Kidney (tissue), 14 donors: ENCODE measurements around the gene PIEZO2. TPM values are rescaled to one million over a fixed set of nuclear protein-coding genes. Genes with fewer than 3 reads are reported as not detected.
A peak's percentile ranks its signal among the peaks of the same experiment; 100 is the strongest.

ENCODE experiments used
- DNase-seq, 5 donors: peaks; one replicate each; pipeline ENCODE4 v3.0.0-alpha.2; 2013 to 2020
- FAIRE-seq: peaks from 2 replicates; lab custom pipeline; 2012; peaks lifted over from hg19 to GRCh38; lab: Jason Lieb, UNC
- H3K27ac ChIP-seq, 2 donors: one replicate each; pipeline ENCODE4 v1.7.0; 2013; ENCODE audit warnings: low read depth in 2 of 2, low read length in 2 of 2, inconsistent platforms in 1 of 2
- H3K27me3 ChIP-seq: one replicate; pipeline ENCODE4 v1.7.1; 2013; ENCODE audit warnings: low read length, inconsistent platforms; ENCODE audit not compliant: control insufficient read depth, insufficient read depth
- H3K36me3 ChIP-seq, 3 donors: one replicate each; pipeline versions ENCODE4 v1.7.0 to v1.7.1; 2013; ENCODE audit warnings: low read length in 3 of 3, control low read depth in 1 of 3, inconsistent platforms in 1 of 3; ENCODE audit not compliant: insufficient read depth in 3 of 3, control insufficient read depth in 2 of 3
- H3K4me1 ChIP-seq, 3 donors: one replicate each; pipeline versions ENCODE4 v1.7.0 to v1.7.1; 2013; ENCODE audit warnings: low read length in 3 of 3, inconsistent platforms in 1 of 3, low read depth in 1 of 3; ENCODE audit not compliant: control insufficient read depth in 2 of 3, insufficient read depth in 2 of 3
- H3K4me3 ChIP-seq, 3 donors: one replicate each; pipeline versions ENCODE4 v1.7.0 to v1.8.1; 2013; ENCODE audit warnings: low read length in 3 of 3, control low read depth in 1 of 3, inconsistent platforms in 1 of 3
- H3K9ac ChIP-seq, 3 donors: one replicate each; pipeline versions ENCODE4 v1.7.0 to v1.7.1; 2013; ENCODE audit warnings: low read length in 3 of 3, control low read depth in 1 of 3, inconsistent platforms in 1 of 3
- H3K9me3 ChIP-seq, 3 donors: one replicate each; pipeline versions ENCODE4 v1.7.0 to v1.7.1; 2013; ENCODE audit warnings: low read length in 3 of 3, control low read depth in 1 of 3, inconsistent platforms in 1 of 3; ENCODE audit not compliant: control insufficient read depth in 2 of 3, insufficient read depth in 1 of 3
- intact Hi-C: fragments of 100-400 bp; cut with DNase I; formaldehyde crosslinking; loops from one replicate; pipeline ENCODE4 v1.11.1; 2022
- polyA plus RNA-seq: library from polyadenylated mRNA; stranded (reverse); fragments of 350-450 nt; fragmentation: Illumina TruSeq; extraction: RNeasy Lipid Tissue Mini Kit (QIAGEN cat#74804); gene quantifications from one replicate; pipeline ENCODE4 v1.2.3, GENCODE V29; 2014; ENCODE audit warnings: low read depth, low replicate concordance; ENCODE audit not compliant: insufficient read depth
- total RNA-seq: library from RNA; stranded (reverse); fragmentation: NEBNext Ultra II Directional; extraction: Animal tissue kit (Norgen Biotek cat#: 25700); gene quantifications from one replicate; pipeline ENCODE4 v1.2.1, GENCODE V29; 2021
- TF ChIP-seq, protein P1 (sequence below): IDR thresholded peaks from 3 replicates; pipeline ENCODE4 v1.5.1; 2012; ENCODE audit warnings: mild to moderate bottlenecking, moderate library complexity, borderline replicate concordance; ENCODE audit not compliant: insufficient read depth; ENCODE audit errors: extremely low read depth
- donor health status: control.
- donor health status: control.
- donor health status: control.
- donor health status: control.
- donor health status: control.
- donor health status: DM: yes; HTN: yes; CAD: no.
- donor health status: Normal renal cell carcinoma (clear cell type).

The PIEZO2 gene
- total and polyA plus RNA-seq, 2 donors from 2014 or later = 1.1 to 4.1 TPM

GRCh38 chr18:11113046-11113548 lies 36.3 kb downstream of the PIEZO2 start:
- no peak overlapping the region for H3K9ac ChIP-seq
- no peak overlapping the region for H3K27ac ChIP-seq
- no peak overlapping the region for H3K4me3 ChIP-seq
- no peaks in the 10 kb centered on the region for H3K36me3 ChIP-seq
- H3K9me3 ChIP-seq = no peaks in the 10 kb centered on the region
- DNase-seq (no peak), FAIRE-seq (no peak)
- TF ChIP-seq, protein P1, sequence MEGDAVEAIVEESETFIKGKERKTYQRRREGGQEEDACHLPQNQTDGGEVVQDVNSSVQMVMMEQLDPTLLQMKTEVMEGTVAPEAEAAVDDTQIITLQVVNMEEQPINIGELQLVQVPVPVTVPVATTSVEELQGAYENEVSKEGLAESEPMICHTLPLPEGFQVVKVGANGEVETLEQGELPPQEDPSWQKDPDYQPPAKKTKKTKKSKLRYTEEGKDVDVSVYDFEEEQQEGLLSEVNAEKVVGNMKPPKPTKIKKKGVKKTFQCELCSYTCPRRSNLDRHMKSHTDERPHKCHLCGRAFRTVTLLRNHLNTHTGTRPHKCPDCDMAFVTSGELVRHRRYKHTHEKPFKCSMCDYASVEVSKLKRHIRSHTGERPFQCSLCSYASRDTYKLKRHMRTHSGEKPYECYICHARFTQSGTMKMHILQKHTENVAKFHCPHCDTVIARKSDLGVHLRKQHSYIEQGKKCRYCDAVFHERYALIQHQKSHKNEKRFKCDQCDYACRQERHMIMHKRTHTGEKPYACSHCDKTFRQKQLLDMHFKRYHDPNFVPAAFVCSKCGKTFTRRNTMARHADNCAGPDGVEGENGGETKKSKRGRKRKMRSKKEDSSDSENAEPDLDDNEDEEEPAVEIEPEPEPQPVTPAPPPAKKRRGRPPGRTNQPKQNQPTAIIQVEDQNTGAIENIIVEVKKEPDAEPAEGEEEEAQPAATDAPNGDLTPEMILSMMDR = no peak
- no peaks in the 10 kb centered on the region for H3K4me1 ChIP-seq
- intact Hi-C loops = no loop called here
- no peaks in the 10 kb centered on the region for H3K27me3 ChIP-seq

DNA sequence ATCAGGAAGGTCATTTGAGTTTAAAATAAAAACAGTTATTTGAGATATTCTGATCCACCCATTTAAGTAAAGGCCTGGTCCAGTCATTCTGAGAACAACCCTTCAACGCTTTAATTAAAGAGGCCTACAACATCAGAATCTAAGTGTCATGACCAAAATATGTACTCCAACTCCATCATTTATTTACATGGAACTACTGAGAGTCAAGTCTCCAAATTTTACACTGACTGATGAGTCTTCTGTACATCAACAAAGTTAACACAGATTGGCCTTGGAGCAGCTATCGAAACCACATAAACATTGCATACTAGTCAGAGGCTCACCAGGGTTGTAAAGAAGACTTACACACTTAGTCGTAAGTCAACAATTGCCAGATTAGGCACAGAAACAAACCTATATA lies 37.1 kb downstream of the PIEZO2 start:
- no peak overlapping the region for H3K4me3 ChIP-seq
- H3K27ac ChIP-seq = no peak overlapping the region
- H3K9me3 ChIP-seq = no peaks in the 10 kb centered on the region
- intact Hi-C loops = no loop called here
- no peaks in the 10 kb centered on the region for H3K4me1 ChIP-seq
- TF ChIP-seq, protein P1 = no peak
- DNase-seq (no peak), FAIRE-seq (no peak)
- H3K9ac ChIP-seq = no peak overlapping the region
- H3K27me3 ChIP-seq = no peaks in the 10 kb centered on the region
- no peaks in the 10 kb centered on the region for H3K36me3 ChIP-seq

- Histone ChIP-seq H3K27me3 (no peaks in the 10 kb centered on the region), H3K4me1 (no peaks in the 10 kb centered on the region), H3K9ac (no peak overlapping the region), H3K9me3 (no peaks in the 10 kb centered on the region), H3K4me3 (no peak overlapping the region), H3K36me3 (no peaks in the 10 kb centered on the region), H3K27ac (peak overlapping the region in 1 of 2 donors; percentile 14)
- DNase-seq (peak in 1 of 5 donors; percentile 15), FAIRE-seq (no peak)
- TF ChIP-seq, protein P1 = no peak
- intact Hi-C loops = no loop called here
These were observed 38.9 kb downstream of the PIEZO2 start for GRCh38 chr18:11110509-11110908.

GRCh38 chr18:11108947-11109346 lies 40.4 kb downstream of the PIEZO2 start:
- TF ChIP-seq, protein P1 = no peak
- no peaks in the 10 kb centered on the region for H3K36me3 ChIP-seq
- H3K9ac ChIP-seq = no peak overlapping the region
- no peak for DNase-seq
- no peaks in the 10 kb centered on the region for H3K9me3 ChIP-seq
- intact Hi-C loops = no loop called here
- no peaks in the 10 kb centered on the region for H3K4me1 ChIP-seq
- H3K27ac ChIP-seq = no peak overlapping the region
- FAIRE-seq = no peak
- H3K4me3 ChIP-seq = no peak overlapping the region
- no peaks in the 10 kb centered on the region for H3K27me3 ChIP-seq
